ENCODE results near the gene CTXND2. TPM values are rescaled to one million over a fixed set of nuclear protein-coding genes. Genes with fewer than 3 reads are reported as not detected.
A peak's percentile ranks its signal among the peaks of the same experiment; 100 is the strongest.
"Not testable (repeated sequence)": the region's sequence is repeated elsewhere in the genome, so short reads cannot be mapped to it uniquely, and the experiment has no call there.

CTXND2 gene
- total RNA-seq, 1 donor from 2014 or later = not detected

DNA sequence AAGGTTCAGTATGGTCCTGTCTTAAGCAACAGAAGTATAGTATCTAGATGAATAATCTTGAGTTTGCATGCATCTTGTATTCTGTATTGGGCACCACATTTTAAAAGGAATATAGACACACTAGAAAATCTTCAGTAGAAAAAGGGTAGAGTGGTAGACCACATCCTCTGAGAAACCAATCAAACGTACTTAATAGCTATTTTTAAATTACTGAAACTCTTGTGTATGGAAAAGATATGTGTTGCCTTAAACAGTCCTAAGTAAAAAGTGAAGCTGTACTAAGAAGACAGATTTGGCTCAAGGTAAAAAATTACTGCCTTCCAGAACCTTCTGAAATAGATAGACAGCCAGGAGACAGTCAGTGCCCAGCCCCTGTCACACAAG, 3.1 kb downstream of the CTXND2 start:
- DNase-seq (ENCODE audit: low read depth) = no peak

DNA sequence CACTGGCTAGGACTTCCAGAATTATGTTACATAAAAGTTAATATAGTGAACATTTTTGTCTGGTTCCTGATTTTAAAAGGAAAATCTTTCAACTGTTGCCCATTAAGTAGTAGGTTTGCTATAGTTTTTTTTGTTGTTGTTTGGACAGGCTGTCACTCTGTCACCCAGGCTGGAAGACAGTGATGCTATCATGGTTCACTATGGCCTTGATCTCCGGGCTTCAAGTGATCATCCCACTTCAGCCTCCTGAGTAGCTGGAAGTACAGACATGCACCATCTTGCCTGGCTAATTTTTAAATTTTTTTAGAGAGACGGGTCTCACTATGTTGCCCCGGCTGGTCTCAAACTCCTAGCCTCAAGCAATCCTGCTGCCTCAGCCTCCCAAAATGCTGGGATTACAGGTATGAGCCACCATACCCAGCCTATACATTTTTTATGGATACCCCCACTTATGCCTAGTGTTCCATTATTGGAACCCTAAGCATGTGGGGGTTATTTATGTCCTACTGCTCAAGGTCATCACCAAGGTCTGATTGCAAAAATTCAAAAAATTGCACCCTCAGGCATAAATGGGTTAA, 6.5 kb downstream of the CTXND2 start:
- no peak for DNase-seq (ENCODE audit: low read depth)

- peak; percentile 41 for DNase-seq (ENCODE audit: low read depth)
These were observed 8.7 kb downstream of the CTXND2 start for GRCh38 chr1:150895618-150896017.

DNA sequence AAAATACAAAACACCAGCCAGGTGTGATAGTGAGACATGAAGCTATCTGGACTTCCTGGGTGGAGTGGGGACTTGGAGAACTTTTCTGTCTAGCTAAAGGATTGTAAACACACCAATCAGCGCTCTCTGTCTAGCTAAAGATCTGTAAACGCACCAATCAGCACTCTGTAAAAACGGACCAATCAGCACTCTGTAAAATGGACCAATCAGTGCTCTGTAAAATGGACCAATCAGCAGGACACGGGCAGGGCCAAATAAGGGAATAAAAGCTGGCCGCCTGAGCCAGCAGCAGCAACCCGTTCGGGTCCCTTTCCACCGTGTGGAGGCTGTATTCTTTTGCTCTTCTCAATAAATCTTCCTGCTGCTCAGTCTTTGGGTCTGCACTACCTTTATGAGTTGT, 12.9 kb downstream of the CTXND2 start:
- not testable (repeated sequence) for DNase-seq (ENCODE audit: low read depth)

DNA sequence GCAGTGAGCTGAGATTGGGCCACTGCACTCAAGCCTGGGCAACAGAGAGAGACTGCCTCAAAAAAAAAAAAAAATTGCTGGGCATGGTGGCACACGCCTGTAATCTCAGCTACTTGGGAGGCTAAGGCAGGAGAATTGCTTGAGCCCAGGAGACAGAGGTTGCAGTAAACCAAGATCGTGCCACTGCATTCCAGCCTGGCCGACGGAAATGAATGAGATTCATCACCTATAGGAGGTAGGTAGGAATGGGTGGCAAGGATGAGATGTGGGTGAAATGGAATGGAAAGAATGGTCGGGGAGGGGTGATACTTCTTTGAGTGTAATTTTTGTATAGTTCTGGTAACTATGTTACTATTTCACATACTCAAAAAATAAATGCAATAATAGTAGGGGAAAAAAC, 15.4 kb downstream of the CTXND2 start:
- DNase-seq (ENCODE audit: low read depth) = no peak

DNA sequence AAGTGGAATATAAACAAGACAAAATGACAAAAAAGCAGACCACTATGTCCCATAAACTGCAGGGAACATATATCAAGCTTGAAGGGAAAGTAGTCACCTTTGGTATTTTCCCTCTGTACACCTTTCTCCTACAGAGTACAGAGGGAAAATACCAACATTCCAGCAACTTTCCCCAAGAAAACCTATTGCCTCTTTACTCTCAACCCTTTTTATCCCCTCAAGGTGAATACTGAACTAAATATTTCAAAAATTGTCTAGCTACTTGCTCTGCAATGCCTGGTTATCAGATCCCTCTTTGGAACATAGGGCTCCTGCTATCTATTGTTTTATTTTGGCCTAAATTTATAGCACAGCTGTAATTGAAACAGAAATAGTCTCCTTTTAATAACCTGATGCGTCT, 15.8 kb downstream of the CTXND2 start:
- DNase-seq (ENCODE audit: low read depth) = no peak

DNA sequence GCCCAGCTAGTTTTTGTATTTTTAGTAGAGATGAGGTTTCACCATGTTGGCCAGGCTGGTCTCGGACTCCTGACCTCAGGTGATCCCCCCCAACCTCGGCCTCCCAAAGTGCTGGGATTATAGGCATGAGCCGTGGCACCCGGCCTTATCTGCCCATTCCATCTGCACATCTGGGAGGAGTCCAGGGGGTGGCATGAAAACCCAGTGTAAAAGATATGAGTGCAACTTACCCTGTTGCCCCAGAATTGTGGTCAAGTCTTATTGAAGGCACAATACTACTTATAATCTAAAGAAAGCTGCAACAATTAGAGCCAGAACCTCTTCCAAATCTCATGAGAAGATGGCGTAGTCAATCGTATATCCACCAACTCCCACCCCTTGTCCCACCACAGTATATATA, 18.4 kb downstream of the CTXND2 start:
- no peak for DNase-seq (ENCODE audit: low read depth)

GRCh38 chr1:150906329-150906728, 19.4 kb downstream of the CTXND2 start:
- DNase-seq (ENCODE audit: low read depth) = no peak

DNA sequence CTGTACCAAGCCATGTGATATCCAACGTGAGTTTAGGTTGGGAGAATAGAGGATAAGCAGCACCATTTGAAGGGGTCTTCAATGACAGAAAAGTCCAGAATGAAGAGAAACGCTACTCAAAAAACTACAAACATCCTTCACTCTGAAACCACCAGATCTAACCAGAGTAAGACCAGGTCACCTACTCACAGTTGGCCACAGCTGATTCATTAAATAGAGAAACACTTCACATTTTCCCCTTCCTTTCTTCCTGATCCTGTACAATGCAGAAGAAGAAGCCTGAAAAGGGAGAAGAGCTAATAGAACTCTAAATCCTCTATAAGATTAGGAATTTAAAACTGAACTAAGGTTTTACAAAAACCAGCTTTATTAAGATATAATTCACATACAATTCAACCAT, 19.9 kb downstream of the CTXND2 start:
- DNase-seq (ENCODE audit: low read depth) = no peak

- no peak for DNase-seq (ENCODE audit: low read depth)
These were observed 22.7 kb downstream of the CTXND2 start for GRCh38 chr1:150909585-150910180.

- no peak for DNase-seq (ENCODE audit: low read depth)
These were observed 25.7 kb downstream of the CTXND2 start for GRCh38 chr1:150912623-150913022.

- no peak for DNase-seq (ENCODE audit: low read depth)
These were observed 30.5 kb downstream of the CTXND2 start for GRCh38 chr1:150917387-150917786.

DNA sequence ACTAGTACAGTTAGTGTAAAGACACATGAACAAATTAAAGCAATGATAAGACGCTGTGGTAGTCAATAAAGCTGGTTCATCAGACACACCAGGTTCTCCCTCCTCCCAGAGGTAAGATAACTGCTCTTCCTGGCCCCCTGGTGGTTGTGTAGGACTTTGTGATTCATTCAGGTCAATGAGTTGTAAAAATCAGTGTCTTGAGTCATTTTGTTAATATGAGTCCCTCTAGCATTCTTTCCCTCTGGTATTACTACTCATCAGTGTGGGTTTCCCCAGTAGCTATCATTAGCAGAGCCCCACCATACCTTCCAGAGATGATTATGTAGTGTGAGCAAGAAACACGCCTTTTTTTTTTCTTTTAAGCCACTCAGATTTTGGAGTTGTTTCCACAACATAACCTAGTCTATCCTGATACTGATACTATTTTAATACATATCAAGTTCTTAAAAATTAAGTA, 35.6 kb downstream of the CTXND2 start:
- DNase-seq (ENCODE audit: low read depth) = peak; percentile 92

- DNase-seq (ENCODE audit: low read depth) = no peak
These were observed 38.1 kb downstream of the CTXND2 start for GRCh38 chr1:150925080-150925479.

DNA sequence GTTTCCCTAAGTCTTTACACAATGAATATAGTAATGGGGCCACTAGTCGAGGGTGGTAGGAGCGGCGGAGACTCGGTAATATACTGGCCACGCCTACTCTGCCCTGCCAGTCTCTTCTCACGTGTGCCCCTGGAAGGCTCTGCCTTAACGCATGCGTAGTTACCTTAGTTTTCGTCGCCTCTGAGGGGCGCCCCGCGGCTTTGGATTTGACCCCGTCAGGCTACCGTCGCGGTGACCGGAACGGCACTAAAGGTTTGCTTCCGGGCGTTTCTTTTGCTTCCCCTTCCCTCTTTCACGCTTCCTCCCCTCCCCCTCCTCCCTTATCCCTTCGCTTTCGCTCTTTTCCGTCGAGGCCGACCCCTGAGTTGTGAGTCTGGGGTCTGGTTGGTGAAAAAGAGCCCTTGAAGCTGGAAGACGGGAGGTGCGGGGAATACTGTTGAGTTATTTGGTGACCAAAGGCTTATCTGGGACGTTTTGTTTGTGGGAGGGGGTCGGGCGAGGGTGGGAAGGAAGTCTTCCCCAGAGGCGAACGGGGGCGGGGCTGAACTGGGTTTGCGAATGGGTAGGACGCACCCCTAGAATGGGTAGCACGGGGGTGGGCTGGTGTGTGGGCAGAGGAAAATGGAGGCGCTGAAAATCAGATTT, 39.3 kb downstream of the CTXND2 start, which contains the start of gene SETDB1:
SETDB1 (plus strand) TSS at position 267 of the 645 bp plus-strand sequence. CDS start 1,352 bp downstream, outside the sequence.
- peak; percentile 93 for DNase-seq (ENCODE audit: low read depth)

GRCh38 chr1:150927624-150928023, 40.7 kb downstream of the CTXND2 start:
- no peak for DNase-seq (ENCODE audit: low read depth)

DNA sequence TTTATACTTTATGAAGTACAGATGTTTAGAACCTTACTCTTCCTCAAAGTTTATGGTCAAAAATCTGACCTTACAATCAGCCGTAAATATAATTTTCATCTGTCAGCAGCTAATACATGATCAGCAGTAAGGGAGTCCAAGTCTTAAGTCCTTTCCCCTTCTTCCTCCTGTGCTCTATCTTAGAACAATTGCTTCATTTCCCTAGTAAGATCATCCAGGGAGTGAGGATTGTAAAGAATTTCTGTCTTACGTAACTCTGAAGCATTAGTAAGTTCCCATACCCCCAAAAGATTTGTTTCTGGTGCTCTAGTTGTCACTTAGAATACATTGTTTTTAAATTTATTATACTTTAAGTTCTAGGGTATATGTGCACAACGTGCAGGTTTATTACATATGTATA, 41.4 kb downstream of the CTXND2 start:
- peak; percentile 3 for DNase-seq (ENCODE audit: low read depth)

DNA sequence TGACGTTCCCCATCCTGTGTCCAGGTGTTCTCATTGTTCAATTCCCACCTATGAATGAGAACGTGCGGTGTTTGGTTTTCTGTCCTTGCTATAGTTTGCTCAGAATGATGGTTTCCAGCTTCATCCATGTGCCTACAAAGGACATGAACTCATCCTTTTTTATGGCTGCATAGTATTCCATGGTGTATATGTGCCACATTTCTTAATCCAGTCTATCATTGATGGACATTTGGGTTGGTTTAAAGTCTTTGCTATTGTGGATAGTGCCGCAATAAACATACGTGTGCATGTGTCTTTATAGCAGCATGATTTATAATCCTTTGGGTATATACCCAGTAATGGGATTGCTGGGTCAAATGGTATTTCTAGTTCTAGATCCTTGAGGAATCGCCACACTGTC, 41.8 kb downstream of the CTXND2 start:
- DNase-seq (ENCODE audit: low read depth) = not testable (repeated sequence)

- peak; percentile 29 for DNase-seq (ENCODE audit: low read depth)
These were observed 44.8 kb downstream of the CTXND2 start for GRCh38 chr1:150931773-150932172.

DNA sequence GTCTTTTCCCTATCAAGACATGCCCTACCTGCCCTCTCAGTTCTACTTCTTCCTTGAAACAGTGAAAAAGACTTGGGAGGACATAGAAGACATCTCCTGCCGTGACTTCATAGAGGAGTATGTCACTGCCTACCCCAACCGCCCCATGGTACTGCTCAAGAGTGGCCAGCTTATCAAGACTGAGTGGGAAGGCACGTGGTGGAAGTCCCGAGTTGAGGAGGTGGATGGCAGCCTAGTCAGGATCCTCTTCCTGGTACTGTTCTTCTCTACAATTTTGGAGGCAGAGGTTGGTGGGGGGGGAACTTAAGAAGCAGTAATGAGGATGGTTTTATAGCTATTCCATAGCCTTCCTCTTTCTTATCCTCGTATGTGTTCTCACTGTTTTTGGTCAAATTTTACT, 57.9 kb downstream of the CTXND2 start:
- no peak for DNase-seq (ENCODE audit: low read depth)

- DNase-seq (ENCODE audit: low read depth) = no peak
These were observed 67.8 kb downstream of the CTXND2 start for GRCh38 chr1:150954708-150955107.

- DNase-seq (ENCODE audit: low read depth) = no peak
These were observed 68.3 kb downstream of the CTXND2 start for GRCh38 chr1:150955280-150955679.

DNA sequence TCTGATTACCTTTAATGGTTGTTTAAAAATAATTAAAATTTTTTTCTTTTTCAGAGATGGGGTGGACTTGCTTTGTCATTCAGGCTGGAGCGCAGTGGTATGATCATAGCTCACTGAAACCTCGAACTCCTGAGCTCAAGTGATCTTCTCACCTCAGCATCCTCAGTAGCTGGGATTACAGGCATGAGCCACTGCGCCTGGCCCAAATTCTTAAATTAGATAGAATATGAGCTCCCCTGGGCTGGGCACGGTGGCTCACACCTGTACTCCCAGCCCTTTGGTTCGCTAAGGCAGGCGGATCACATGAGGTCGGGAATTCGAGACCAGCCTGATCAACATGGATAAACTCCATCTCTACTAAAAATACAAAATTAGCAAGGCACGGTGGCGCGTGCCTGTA, 70.7 kb downstream of the CTXND2 start:
- no peak for DNase-seq (ENCODE audit: low read depth)
